H1 (cell line): ENCODE measurements around the gene BSN. TPM values are rescaled to one million over a fixed set of nuclear protein-coding genes. Genes with fewer than 3 reads are reported as not detected.
A peak's percentile ranks its signal among the peaks of the same experiment; 100 is the strongest.
"Not testable (repeated sequence)": the region's sequence is repeated elsewhere in the genome, so short reads cannot be mapped to it uniquely, and the experiment has no call there.

Experiments used
- CTCF ChIA-PET: fragments of 300-600 bp; sonication (Branson Sonifier 250); formaldehyde crosslinking; loops from one replicate; lab custom pipeline; 2021; ENCODE audit not compliant: partially characterized antibody; lab: Charles Lee
- POLR2A ChIA-PET: fragments of 300-600 bp; sonication (Branson Sonifier 250); formaldehyde crosslinking; loops from one replicate; lab custom pipeline; 2021; ENCODE audit warnings: inconsistent platforms; ENCODE audit not compliant: partially characterized antibody; lab: Charles Lee
- DNase-seq, 2 experiments: peaks; one replicate each; pipeline versions ENCODE4 v3.0.0 to v3.0.0-alpha.2; 2010 to 2022; ENCODE audit warnings: low spot score in 2 of 2, low read depth in 1 of 2, mixed read lengths in 1 of 2
- FAIRE-seq: peaks from 2 replicates; lab custom pipeline; 2011; peaks lifted over from hg19 to GRCh38; lab: Jason Lieb, UNC
- H2AFZ ChIP-seq: 2 replicates; pipeline ENCODE4 v1.8.1; 2012; ENCODE audit warnings: low read length, inconsistent platforms
- H2AK5ac ChIP-seq: 2 replicates; pipeline ENCODE4 v1.6.1; 2013; ENCODE audit warnings: low read depth, low read length
- H2BK120ac ChIP-seq: replicated peaks from 2 replicates; pipeline ENCODE3; 2013; ENCODE audit warnings: low read depth, low read length, inconsistent platforms
- H2BK12ac ChIP-seq: 2 replicates; pipeline ENCODE4 v1.6.1; 2013; ENCODE audit warnings: low read depth, low read length
- H2BK15ac ChIP-seq: 2 replicates; pipeline ENCODE4 v1.6.1; 2013; ENCODE audit warnings: low read length
- H2BK20ac ChIP-seq: 2 replicates; pipeline ENCODE4 v1.6.1; 2013; ENCODE audit warnings: low read length
- H2BK5ac ChIP-seq: 2 replicates; pipeline ENCODE4 v1.6.1; 2013; ENCODE audit warnings: low read depth, low read length
- H3K14ac ChIP-seq: 2 replicates; pipeline ENCODE4 v1.6.1; 2013; ENCODE audit warnings: inconsistent platforms; ENCODE audit not compliant: insufficient read length
- H3K18ac ChIP-seq: 2 replicates; pipeline ENCODE4 v1.6.1; 2013; ENCODE audit warnings: low read length; ENCODE audit errors: extremely low read depth
- H3K23ac ChIP-seq: 2 replicates; pipeline ENCODE4 v1.6.1; 2013; ENCODE audit warnings: inconsistent platforms; ENCODE audit not compliant: insufficient read length
- H3K23me2 ChIP-seq: 2 replicates; pipeline ENCODE4 v1.6.1; 2013; ENCODE audit warnings: low read depth, low read length
- H3K27ac ChIP-seq: 2 replicates; pipeline ENCODE4 v1.6.1; 2011; ENCODE audit warnings: low read depth, low read length, inconsistent platforms
- H3K27me3 ChIP-seq, 4 experiments: replicated peaks in 1 of 4; 1 replicate in 1 of 4; 2 replicates in 3 of 4; pipeline versions ENCODE4 v1.6.1 to v1.8.1; 2011 to 2013; ENCODE audit warnings: low read length in 3 of 4, mild to moderate bottlenecking in 3 of 4, inconsistent platforms in 2 of 4, mixed read lengths in 2 of 4, moderate library complexity in 1 of 4; ENCODE audit not compliant: control insufficient read depth in 3 of 4, insufficient read depth in 3 of 4; ENCODE audit errors: extremely low read depth in 1 of 4
- H3K36me3 ChIP-seq, 4 experiments: 2 replicates each; pipeline versions ENCODE4 v1.6.1 to v1.8.1; 2011 to 2013; ENCODE audit warnings: mild to moderate bottlenecking in 4 of 4, low read length in 3 of 4, moderate library complexity in 2 of 4, control low read depth in 1 of 4, inconsistent platforms in 1 of 4; ENCODE audit not compliant: insufficient read depth in 4 of 4, control insufficient read depth in 2 of 4
- H3K4ac ChIP-seq: replicated peaks from 2 replicates; pipeline ENCODE3; 2013; ENCODE audit warnings: low read length, low read depth, mixed read lengths, inconsistent platforms; ENCODE audit not compliant: insufficient read length
- H3K4me1 ChIP-seq, 4 experiments: replicated peaks in 1 of 4; 1 replicate in 1 of 4; 2 replicates in 3 of 4; pipeline versions ENCODE4 v1.6.1 to v1.8.1; 2011 to 2013; ENCODE audit warnings: low read length in 3 of 4, inconsistent platforms in 2 of 4, mixed read lengths in 1 of 4; ENCODE audit not compliant: insufficient read depth in 4 of 4, control insufficient read depth in 3 of 4
- H3K4me2 ChIP-seq, 2 experiments: 2 replicates each; pipeline versions ENCODE4 v1.6.1 to v1.8.1; 2011 to 2013; ENCODE audit warnings: low read depth in 2 of 2, low read length in 2 of 2, control low read depth in 1 of 2, inconsistent platforms in 1 of 2, mild to moderate bottlenecking in 1 of 2; ENCODE audit not compliant: insufficient read depth in 1 of 2
- H3K4me3 ChIP-seq, 4 experiments: fragments of 200-600, 300-600 bp in 1 of 4; sonication (generic), shearing (Covaris generic), sonication (Bioruptor Twin) in 1 of 4; 2 replicates each; pipeline versions ENCODE4 v1.5.1 to v1.8.1; 2011 to 2016; ENCODE audit warnings: low read length in 4 of 4, low read depth in 3 of 4, control low read depth in 2 of 4, inconsistent platforms in 2 of 4, mild to moderate bottlenecking in 2 of 4, mixed read lengths in 1 of 4, moderate library complexity in 1 of 4; ENCODE audit not compliant: insufficient read depth in 2 of 4; ENCODE audit errors: extremely low read depth in 1 of 4
- H3K56ac ChIP-seq: replicated peaks from 2 replicates; pipeline ENCODE3; 2013; ENCODE audit warnings: low read depth, mild to moderate bottlenecking, mixed read lengths, low read length, inconsistent platforms; ENCODE audit not compliant: insufficient read length
- H3K79me1 ChIP-seq: 2 replicates; pipeline ENCODE4 v1.6.1; 2013; ENCODE audit warnings: low read depth, low read length, control low read depth
- H3K79me2 ChIP-seq, 2 experiments: 2 replicates each; pipeline versions ENCODE4 v1.6.1 to v1.8.1; 2012 to 2013; ENCODE audit warnings: low read length in 2 of 2, mild to moderate bottlenecking in 2 of 2, inconsistent platforms in 1 of 2; ENCODE audit not compliant: insufficient read depth in 2 of 2, control insufficient read depth in 1 of 2
- H3K9ac ChIP-seq, 4 experiments: replicated peaks in 1 of 4; 1 replicate in 1 of 4; 2 replicates in 3 of 4; pipeline versions ENCODE4 v1.6.1 to v1.8.1; 2011 to 2013; ENCODE audit warnings: low read depth in 3 of 4, low read length in 3 of 4, control low read depth in 2 of 4, mild to moderate bottlenecking in 2 of 4, moderate library complexity in 2 of 4, inconsistent platforms in 1 of 4; ENCODE audit errors: extremely low read depth in 1 of 4
- H3K9me3 ChIP-seq, 2 experiments: 2 replicates each; pipeline versions ENCODE4 v1.6.1 to v1.8.1; 2012 to 2013; ENCODE audit warnings: mild to moderate bottlenecking in 2 of 2, moderate library complexity in 2 of 2, control low read depth in 1 of 2, inconsistent platforms in 1 of 2, low read depth in 1 of 2, low read length in 1 of 2, mixed read lengths in 1 of 2; ENCODE audit not compliant: insufficient read depth in 2 of 2
- H4K20me1 ChIP-seq, 2 experiments: replicated peaks in 1 of 2; 2 replicates each; pipeline versions ENCODE3 to v1.8.1; 2011 to 2013; ENCODE audit warnings: inconsistent platforms in 2 of 2, low read length in 2 of 2, mild to moderate bottlenecking in 1 of 2; ENCODE audit not compliant: insufficient read depth in 2 of 2, control insufficient read depth in 1 of 2
- H4K5ac ChIP-seq: 2 replicates; pipeline ENCODE4 v1.6.1; 2013; ENCODE audit warnings: low read length, low read depth, mixed read lengths, inconsistent platforms; ENCODE audit not compliant: insufficient read length
- H4K8ac ChIP-seq: 2 replicates; pipeline ENCODE4 v1.8.0; 2013; ENCODE audit warnings: mild to moderate bottlenecking, moderate library complexity, low read length, inconsistent platforms; ENCODE audit not compliant: insufficient read depth; ENCODE audit errors: extremely low read depth
- H4K91ac ChIP-seq: replicated peaks from 2 replicates; pipeline ENCODE3; 2013; ENCODE audit warnings: low read length, mixed read lengths, inconsistent platforms; ENCODE audit not compliant: insufficient read length
- WGBS, 2 experiments: shearing (Covaris generic) in 1 of 2; methylation state at CpG; one replicate each; pipeline versions ENCODE4 v1.1.6 to v1.1.7; 2013 to 2015; ENCODE audit warnings: low lambda C conversion rate in 2 of 2, mixed read lengths in 2 of 2, inconsistent platforms in 1 of 2, low coverage in 1 of 2, missing lambda C conversion rate in 1 of 2; ENCODE audit not compliant: insufficient replicate concordance in 2 of 2, insufficient coverage in 1 of 2, insufficient read length in 1 of 2; ENCODE audit errors: extremely low coverage in 1 of 2, missing lambda C conversion rate in 1 of 2; 5-methylcytosine and 5-hydroxymethylcytosine counted together
- polyA plus RNA-seq, 7 experiments: library from polyadenylated mRNA; depleted of rRNA in 3 of 7; stranded (reverse) in 5 of 7; unstranded in 2 of 7; fragments of >200 nt in 5 of 7; fragments of 200-250 nt in 2 of 7; gene quantifications; 1 replicate in 5 of 7; 2 replicates in 1 of 7; 4 replicates in 1 of 7; pipeline versions ENCODE4 v1.2.1 to v1.2.3, GENCODE V29; 2011 to 2013; ENCODE audit warnings: missing spikeins in 2 of 7, mixed read lengths in 2 of 7
- total RNA-seq: library from RNA; stranded (reverse); fragmentation: NEBNext Ultra II Directional; extraction: Animal tissue kit (Norgen Biotek cat#: 25700); gene quantifications from 2 replicates; pipeline ENCODE4 v1.2.1, GENCODE V29; 2021

BSN gene
- total and polyA plus RNA-seq, 2 of the 8 experiments (the other 6 are each of a cell fraction or from before 2014, with no cell fraction given) = 0.60 to 3.0 TPM

DNA sequence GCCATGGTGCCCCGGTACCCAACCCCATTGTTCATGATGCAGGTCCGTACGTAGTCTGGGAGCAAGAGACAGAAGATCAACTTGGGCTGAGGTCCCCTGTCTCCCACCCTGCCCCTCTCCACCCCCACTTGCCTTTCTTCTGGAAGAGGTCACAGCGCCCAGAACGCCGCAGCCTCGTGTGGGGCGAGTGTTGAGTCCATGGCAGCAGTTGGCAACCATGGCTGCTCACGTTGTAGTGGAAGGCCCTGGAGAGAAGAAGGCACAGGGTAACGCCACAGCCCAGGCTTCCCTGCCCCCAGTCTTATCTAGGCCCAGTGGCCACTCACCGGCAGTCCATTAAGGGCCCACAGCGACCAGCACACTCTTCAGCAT lies 133.1 kb downstream of the BSN start:
- H2AFZ ChIP-seq, H4K8ac ChIP-seq, H3K4me1 ChIP-seq, H2BK15ac ChIP-seq, H4K5ac ChIP-seq, CTCF ChIA-PET, H3K27ac ChIP-seq, H3K56ac ChIP-seq, H3K14ac ChIP-seq, H3K27me3 ChIP-seq, FAIRE-seq, H4K91ac ChIP-seq, H3K9me3 ChIP-seq, H2BK20ac ChIP-seq, H3K18ac ChIP-seq, H4K20me1 ChIP-seq, H2BK12ac ChIP-seq, H2AK5ac ChIP-seq, H3K79me2 ChIP-seq, DNase-seq, H2BK120ac ChIP-seq, H3K9ac ChIP-seq, H3K23ac ChIP-seq, H3K79me1 ChIP-seq, H3K4ac ChIP-seq, H2BK5ac ChIP-seq: not testable (repeated sequence)
- POLR2A ChIA-PET = interaction anchor here (2.6 kb wide), 1 partner anchor 31 kb away, joined by 12 read pairs; the partner anchor contains the start of gene AMIGO3
- Histone ChIP-seq H3K23me2 (peaks cover 14% of the 10 kb centered on the region), H3K4me3 (peak overlapping the region; percentile 49 to 74 (median 52); a peak in 7 of 8 replicates), H3K4me2 (peak overlapping the region; percentile 77 to 99), H3K36me3 (peaks cover 14 to 15% (median 15%) of the 10 kb centered on the region in 4 experiments)
- 81% methylated on average over 7 of the region's 12 CpGs; no CpG with 5 or more reads in 1 of the 2 experiments for WGBS, 2 experiments
